GM23248 (cell line): ENCODE measurements around the gene C2orf42. TPM values are rescaled to one million over a fixed set of nuclear protein-coding genes. Genes with fewer than 3 reads are reported as not detected.

Experiments used
- DNase-seq: peaks from one replicate; pipeline ENCODE4 v3.0.0-alpha.2; 2015
- H2AFZ ChIP-seq: fragments of 200-600 bp; sonication (generic); 2 replicates; pipeline ENCODE4 v1.6.1; 2016; ENCODE audit warnings: antibody characterized with exemption
- H3F3A ChIP-seq: fragments of 200-600 bp; sonication (generic); 2 replicates; pipeline ENCODE4 v1.6.1; 2016; ENCODE audit warnings: mild to moderate bottlenecking, antibody characterized with exemption, mixed run types; ENCODE audit not compliant: insufficient read depth
- H3K27ac ChIP-seq: fragments of 200-600 bp; sonication (generic); 2 replicates; pipeline ENCODE4 v1.5.1; 2016; ENCODE audit warnings: mild to moderate bottlenecking
- H3K27me3 ChIP-seq: fragments of 200-600 bp; sonication (generic); replicated peaks from 2 replicates; pipeline ENCODE4 v1.6.1; 2016; ENCODE audit warnings: mild to moderate bottlenecking; ENCODE audit not compliant: insufficient read depth
- H3K36me3 ChIP-seq: fragments of 200-600 bp; sonication (generic); 2 replicates; pipeline ENCODE4 v1.6.1; 2016; ENCODE audit warnings: low read depth, mild to moderate bottlenecking
- H3K4me1 ChIP-seq: fragments of 200-600 bp; sonication (generic); 2 replicates; pipeline ENCODE4 v1.6.1; 2016; ENCODE audit warnings: mild to moderate bottlenecking; ENCODE audit not compliant: insufficient read depth
- H3K4me2 ChIP-seq: fragments of 200-600 bp; sonication (generic); one replicate; pipeline ENCODE4 v1.6.1; 2016; ENCODE audit warnings: mild to moderate bottlenecking; ENCODE audit not compliant: unreplicated experiment
- H3K4me3 ChIP-seq: fragments of 200-600 bp; sonication (generic); 2 replicates; pipeline ENCODE4 v1.5.1; 2016; ENCODE audit warnings: mild to moderate bottlenecking
- H3K79me2 ChIP-seq: fragments of 200-600 bp; sonication (generic); 2 replicates; pipeline ENCODE4 v1.6.1; 2016; ENCODE audit warnings: mild to moderate bottlenecking; ENCODE audit not compliant: insufficient read depth
- H3K9ac ChIP-seq: fragments of 200-600 bp; sonication (generic); 2 replicates; pipeline ENCODE4 v1.6.1; 2016; ENCODE audit warnings: mild to moderate bottlenecking
- H3K9me2 ChIP-seq: fragments of 200-600 bp; sonication (generic); 2 replicates; pipeline ENCODE4 v1.6.1; 2016; ENCODE audit warnings: mixed run types, mild to moderate bottlenecking, moderate library complexity; ENCODE audit not compliant: insufficient read depth
- H3K9me3 ChIP-seq: fragments of 200-600 bp; sonication (generic); one replicate; pipeline ENCODE4 v1.6.1; 2017; ENCODE audit warnings: low read depth
- H4K20me1 ChIP-seq: fragments of 200-600 bp; sonication (generic); 2 replicates; pipeline ENCODE4 v1.6.0; 2016; ENCODE audit not compliant: insufficient read depth
- EZH2 ChIP-seq: fragments of 200-600 bp; sonication (generic); IDR thresholded peaks from 2 replicates; pipeline ENCODE4 v1.6.1; 2018; ENCODE audit warnings: antibody characterized with exemption, mild to moderate bottlenecking; ENCODE audit not compliant: insufficient read depth, poor library complexity, severe bottlenecking
- EZH2phosphoT487 ChIP-seq: fragments of 200-600 bp; sonication (generic); IDR thresholded peaks from 2 replicates; pipeline ENCODE4 v1.6.1; 2018; ENCODE audit warnings: antibody characterized with exemption, moderate library complexity, mild to moderate bottlenecking, low read depth; ENCODE audit not compliant: insufficient read depth
- WGBS, 2 experiments: methylation state at CpG; one replicate each; pipeline ENCODE4 v1.1.6; 2015 to 2017; ENCODE audit warnings: low lambda C conversion rate in 2 of 2, low coverage in 1 of 2; ENCODE audit errors: missing lambda C conversion rate in 2 of 2; 5-methylcytosine and 5-hydroxymethylcytosine counted together
- in situ Hi-C: fragments of 300-500 bp; cut with MboI; formaldehyde crosslinking; loops from 2 replicates; pipeline ENCODE4 v1.15.0; 2020
- polyA plus RNA-seq: library from polyadenylated mRNA; unstranded; fragments of >200 nt; fragmentation: Nextera tagmentation; extraction: Ambion mirVana; gene quantifications from 2 replicates; pipeline ENCODE4 v1.2.1, GENCODE V29; 2016
- total RNA-seq: library from RNA; depleted of rRNA; stranded (reverse); fragments of >200 nt; shearing (Covaris generic); gene quantifications from 2 replicates; pipeline ENCODE4 v1.2.3, GENCODE V29; 2014

Gene C2orf42
- total and polyA plus RNA-seq, 2 experiments from 2014 or later = 15.7 to 23.2 TPM

GRCh38 chr2:70204452-70204851, 13.6 kb upstream of the C2orf42 start:
- H3K9me3 ChIP-seq = no peaks in the 10 kb centered on the region
- H2AFZ ChIP-seq = no peak overlapping the region
- no peaks in the 10 kb centered on the region for H3K79me2 ChIP-seq
- no peak overlapping the region for H3K4me3 ChIP-seq
- H3K4me1 ChIP-seq = no peaks in the 10 kb centered on the region
- no peaks in the 10 kb centered on the region for H3K9me2 ChIP-seq
- H3F3A ChIP-seq = no peaks in the 10 kb centered on the region
- H3K27me3 ChIP-seq = no peaks in the 10 kb centered on the region
- H3K27ac ChIP-seq = no peak overlapping the region
- H4K20me1 ChIP-seq = no peaks in the 10 kb centered on the region
- in situ Hi-C loops = no loop called here
- H3K36me3 ChIP-seq = no peaks in the 10 kb centered on the region; the same call in 1 of the 2 replicates
- no peak overlapping the region for H3K9ac ChIP-seq
- DNase-seq = no peak
- WGBS, 2 experiments = 80 to 82% methylated on average over 8 of the region's 8 CpGs
- H3K4me2 ChIP-seq = no peak overlapping the region
- TF ChIP-seq EZH2phosphoT487 (no peak), EZH2 (no peak)

GRCh38 chr2:70203086-70203485, 12.3 kb upstream of the C2orf42 start:
- in situ Hi-C loops = no loop called here

GRCh38 chr2:70202236-70202806, 11.5 kb upstream of the C2orf42 start:
- H3K9me3 ChIP-seq = no peaks in the 10 kb centered on the region
- no peak for DNase-seq
- no peak overlapping the region for H3K4me3 ChIP-seq
- no peak overlapping the region for H3K27ac ChIP-seq
- no peak overlapping the region for H3K9ac ChIP-seq
- H3F3A ChIP-seq = no peaks in the 10 kb centered on the region
- H3K9me2 ChIP-seq = no peaks in the 10 kb centered on the region
- no peaks in the 10 kb centered on the region for H3K36me3 ChIP-seq
- H3K79me2 ChIP-seq = no peaks in the 10 kb centered on the region
- no peak overlapping the region for H3K4me2 ChIP-seq
- H3K4me1 ChIP-seq = no peaks in the 10 kb centered on the region
- H4K20me1 ChIP-seq = no peaks in the 10 kb centered on the region
- TF ChIP-seq EZH2 (no peak), EZH2phosphoT487 (no peak)
- in situ Hi-C loops = no loop called here
- no peaks in the 10 kb centered on the region for H3K27me3 ChIP-seq
- no peak overlapping the region for H2AFZ ChIP-seq
- WGBS, 2 experiments = 69 to 80% methylated on average over 9 of the region's 9 CpGs

More at GRCh38 chr2:70203086-70203485, 12.3 kb upstream of the C2orf42 start:
- H4K20me1 ChIP-seq = no peaks in the 10 kb centered on the region
- no peak for TF ChIP-seq EZH2
- no peak overlapping the region for H3K4me3 ChIP-seq
- no peak overlapping the region for H3K4me2 ChIP-seq
- no peak overlapping the region for H3K9ac ChIP-seq
- no peaks in the 10 kb centered on the region for H3K79me2 ChIP-seq
- no peak overlapping the region for H3K27ac ChIP-seq
- H3K27me3 ChIP-seq = no peaks in the 10 kb centered on the region
- H3K9me2 ChIP-seq = no peaks in the 10 kb centered on the region
- DNase-seq = no peak
- no peaks in the 10 kb centered on the region for H3K9me3 ChIP-seq
- 87 to 90% methylated on average over 5 of the region's 5 CpGs for WGBS, 2 experiments
- H3K36me3 ChIP-seq = no peaks in the 10 kb centered on the region
- no peaks in the 10 kb centered on the region for H3F3A ChIP-seq
- no peaks in the 10 kb centered on the region for H3K4me1 ChIP-seq
- no peak overlapping the region for H2AFZ ChIP-seq

GRCh38 chr2:70201831-70202230, 11.0 kb upstream of the C2orf42 start:
- TF ChIP-seq EZH2 = no peak
- no peak for TF ChIP-seq EZH2phosphoT487
- Histone ChIP-seq H3K36me3 (no peaks in the 10 kb centered on the region), H3K4me3 (no peak overlapping the region), H3K9me3 (no peaks in the 10 kb centered on the region), H3K4me2 (no peak overlapping the region), H2AFZ (no peak overlapping the region), H3K4me1 (no peaks in the 10 kb centered on the region), H4K20me1 (no peaks in the 10 kb centered on the region), H3K27me3 (no peaks in the 10 kb centered on the region), H3K79me2 (no peaks in the 10 kb centered on the region), H3K9me2 (no peaks in the 10 kb centered on the region), H3K9ac (no peak overlapping the region), H3F3A (no peaks in the 10 kb centered on the region), H3K27ac (no peak overlapping the region)
- 92 to 94% methylated on average over 6 of the region's 6 CpGs for WGBS, 2 experiments
- in situ Hi-C loops = no loop called here
- DNase-seq = no peak
